Skeletal muscle cell (primary cell): ENCODE measurements around the gene GRK1.

Source experiments
- DNase-seq: peaks from one replicate; pipeline ENCODE4 v3.0.0-alpha.2; 2010; ENCODE audit warnings: low read depth
- H3K4me3 ChIP-seq: 2 replicates; pipeline ENCODE4 v1.5.1; 2011; ENCODE audit warnings: low read depth, mild to moderate bottlenecking, control low read depth, low read length, moderate library complexity

Gene GRK1

GRCh38 chr13:113767366-113767765, 100.3 kb downstream of the GRK1 start:
- H3K4me3 ChIP-seq = no peak overlapping the region
- DNase-seq = no peak

GRCh38 chr13:113768018-113768905, 101.2 kb downstream of the GRK1 start:
- no peak for DNase-seq
- H3K4me3 ChIP-seq = no peak overlapping the region

GRCh38 chr13:113769106-113769505, 102.1 kb downstream of the GRK1 start:
- no peak overlapping the region for H3K4me3 ChIP-seq
- DNase-seq = no peak

- no peak overlapping the region for H3K4me3 ChIP-seq
- no peak for DNase-seq
Observed at GRCh38 chr13:113769881-113770280, 102.9 kb downstream of the GRK1 start.

GRCh38 chr13:113770441-113770840, 103.4 kb downstream of the GRK1 start:
- no peak overlapping the region for H3K4me3 ChIP-seq
- no peak for DNase-seq

GRCh38 chr13:113770937-113771336, 103.9 kb downstream of the GRK1 start:
- no peak for DNase-seq
- no peak overlapping the region for H3K4me3 ChIP-seq

GRCh38 chr13:113771709-113772331, 104.8 kb downstream of the GRK1 start:
- H3K4me3 ChIP-seq = no peak overlapping the region
- DNase-seq = no peak

- H3K4me3 ChIP-seq = no peak overlapping the region
- DNase-seq = peak; percentile 16
Observed at GRCh38 chr13:113774177-113775107, 107.4 kb downstream of the GRK1 start.

GRCh38 chr13:113775451-113776145, 108.6 kb downstream of the GRK1 start:
- no peak overlapping the region for H3K4me3 ChIP-seq
- DNase-seq = no peak

- DNase-seq = no peak
Observed at GRCh38 chr13:113776231-113777125, 109.5 kb downstream of the GRK1 start.

GRCh38 chr13:113777311-113778260, 110.6 kb downstream of the GRK1 start:
- DNase-seq = no peak
- H3K4me3 ChIP-seq = no peak overlapping the region

More at GRCh38 chr13:113776231-113777125, 109.5 kb downstream of the GRK1 start:
- H3K4me3 ChIP-seq = no peak overlapping the region

GRCh38 chr13:113781571-113781970, 114.6 kb downstream of the GRK1 start:
- no peak for DNase-seq
- no peak overlapping the region for H3K4me3 ChIP-seq

- H3K4me3 ChIP-seq = no peak overlapping the region
- DNase-seq = no peak
Observed at GRCh38 chr13:113782472-113782871, 115.5 kb downstream of the GRK1 start.

- no peak overlapping the region for H3K4me3 ChIP-seq
- DNase-seq = no peak
Observed at GRCh38 chr13:113783200-113783881, 116.3 kb downstream of the GRK1 start.

GRCh38 chr13:113783966-113784644, 117.1 kb downstream of the GRK1 start:
- H3K4me3 ChIP-seq = no peak overlapping the region
- DNase-seq = no peak

GRCh38 chr13:113784645-113785024, 117.6 kb downstream of the GRK1 start:
- no peak overlapping the region for H3K4me3 ChIP-seq
- DNase-seq = no peak
